GM19452 (cell line): ENCODE measurements around the gene FCMR.

Experiments used
- ATAC-seq: cut with Tn5 transposase; IDR thresholded peaks from one replicate; pipeline ENCODE4 v1.9.1; 2021; ENCODE audit not compliant: unreplicated experiment

The FCMR gene

GRCh38 chr1:206902702-206903101, 19.0 kb downstream of the FCMR start:
- no peak for ATAC-seq

DNA sequence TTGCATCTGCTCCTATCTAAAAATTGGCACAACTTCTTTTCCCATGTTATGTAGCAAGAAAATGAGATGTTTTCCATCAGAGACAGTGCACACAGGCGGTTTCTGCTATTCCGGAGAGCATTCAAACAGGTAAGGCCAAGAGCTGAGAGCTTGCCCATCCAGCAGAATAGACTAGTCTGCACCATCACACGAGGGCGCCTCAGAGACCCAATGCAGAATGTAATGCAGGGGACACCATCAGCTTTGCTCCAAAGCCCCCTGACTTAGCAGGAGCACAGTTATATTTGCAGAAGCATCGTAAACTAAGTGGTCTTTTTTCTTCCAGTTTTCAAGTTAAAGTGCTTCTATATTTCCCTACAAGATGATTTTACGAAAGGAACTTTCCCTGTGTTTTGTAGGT, 19.8 kb downstream of the FCMR start:
- no peak for ATAC-seq

DNA sequence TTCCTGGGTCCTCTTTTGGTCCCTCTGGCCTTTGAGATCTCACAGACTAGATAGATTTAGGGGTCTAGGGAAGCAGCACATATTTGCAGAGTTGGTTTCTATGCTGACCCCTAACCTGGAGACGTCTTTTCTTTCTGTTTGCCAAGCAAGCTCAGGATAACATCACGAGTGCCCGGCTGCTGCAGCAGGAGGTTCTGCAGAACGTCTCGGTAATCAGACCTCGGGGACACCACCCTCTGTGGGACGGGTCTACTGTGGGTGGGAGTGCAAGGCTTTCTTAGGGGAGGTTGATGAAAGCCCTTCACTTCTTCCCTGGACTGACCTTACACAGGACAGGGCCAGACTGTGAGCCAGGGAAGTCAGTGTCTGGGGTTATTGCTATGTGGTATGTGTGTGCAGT, 21.6 kb downstream of the FCMR start:
- no peak for ATAC-seq

DNA sequence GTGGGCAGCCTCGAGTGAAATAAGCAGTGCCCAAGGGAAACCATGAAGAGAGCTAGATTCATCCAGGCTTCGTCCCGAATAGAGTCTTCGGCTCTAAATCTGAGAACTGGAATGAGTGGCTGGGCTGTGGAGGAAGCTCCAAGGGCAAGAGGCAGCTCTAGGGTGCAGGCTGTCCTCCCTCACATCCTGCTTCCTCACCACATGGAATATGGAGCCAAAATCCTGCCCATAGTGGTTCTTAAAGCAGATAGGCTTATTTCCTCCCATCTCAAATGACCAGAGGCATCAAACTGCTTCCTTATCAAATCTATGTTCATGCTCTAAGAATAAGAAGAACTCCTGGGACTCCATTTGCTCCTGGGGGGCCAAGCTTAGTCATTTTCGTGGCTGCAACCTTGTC, 22.0 kb downstream of the FCMR start:
- ATAC-seq = no peak

GRCh38 chr1:206898915-206899431, 22.8 kb downstream of the FCMR start:
- ATAC-seq = no peak

- no peak for ATAC-seq
Measured at GRCh38 chr1:206898089-206898914, 23.4 kb downstream of the FCMR start.

- ATAC-seq = no peak
Measured at GRCh38 chr1:206897175-206897574, 24.6 kb downstream of the FCMR start, which contains the start of gene IL24. Gene IL24 (plus strand): TSS chr1:206897443. CDS start chr1:206897833, 390 bp downstream.

GRCh38 chr1:206896261-206896660, 25.5 kb downstream of the FCMR start:
- no peak for ATAC-seq

- ATAC-seq = no peak
Measured at GRCh38 chr1:206895837-206896242, 25.9 kb downstream of the FCMR start.

DNA sequence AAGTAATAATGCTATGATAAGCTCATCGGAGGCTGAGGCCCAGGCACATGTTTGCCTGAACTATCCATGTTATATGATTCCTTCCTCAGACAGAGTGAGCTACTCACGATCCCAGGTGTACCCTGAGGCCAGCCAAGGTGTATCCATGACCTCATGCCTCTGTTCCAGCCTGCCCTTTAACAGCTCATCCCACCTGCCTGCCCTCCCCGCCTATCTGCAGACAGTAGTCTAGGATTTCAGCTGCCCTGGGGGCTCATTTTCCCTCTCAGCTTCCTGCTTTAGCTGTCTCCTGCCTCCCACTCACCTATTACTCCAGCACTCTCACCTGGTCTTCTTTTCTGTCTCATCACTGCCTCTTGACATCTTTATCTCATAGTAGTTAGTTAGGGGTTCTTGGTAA, 26.4 kb downstream of the FCMR start:
- no peak for ATAC-seq

DNA sequence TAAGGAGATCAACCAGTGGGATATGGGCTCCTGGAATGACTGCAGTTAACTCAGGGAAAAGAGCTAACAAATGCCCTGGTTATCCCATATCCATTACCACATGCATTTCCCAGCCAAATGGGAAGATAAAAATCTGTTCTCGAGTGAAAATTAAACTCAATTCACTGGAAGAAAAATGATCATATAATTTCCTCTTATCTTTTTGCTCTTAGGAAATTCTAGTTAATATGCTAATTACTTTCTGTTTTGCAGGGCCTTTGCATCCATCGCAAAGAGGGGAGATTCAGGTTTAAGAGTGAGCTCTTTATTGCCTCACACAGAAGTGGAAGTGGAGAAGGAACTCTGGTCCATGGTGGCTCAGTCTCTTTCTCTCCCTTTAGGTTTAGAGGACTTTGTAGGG, 28.4 kb downstream of the FCMR start:
- no peak for ATAC-seq

DNA sequence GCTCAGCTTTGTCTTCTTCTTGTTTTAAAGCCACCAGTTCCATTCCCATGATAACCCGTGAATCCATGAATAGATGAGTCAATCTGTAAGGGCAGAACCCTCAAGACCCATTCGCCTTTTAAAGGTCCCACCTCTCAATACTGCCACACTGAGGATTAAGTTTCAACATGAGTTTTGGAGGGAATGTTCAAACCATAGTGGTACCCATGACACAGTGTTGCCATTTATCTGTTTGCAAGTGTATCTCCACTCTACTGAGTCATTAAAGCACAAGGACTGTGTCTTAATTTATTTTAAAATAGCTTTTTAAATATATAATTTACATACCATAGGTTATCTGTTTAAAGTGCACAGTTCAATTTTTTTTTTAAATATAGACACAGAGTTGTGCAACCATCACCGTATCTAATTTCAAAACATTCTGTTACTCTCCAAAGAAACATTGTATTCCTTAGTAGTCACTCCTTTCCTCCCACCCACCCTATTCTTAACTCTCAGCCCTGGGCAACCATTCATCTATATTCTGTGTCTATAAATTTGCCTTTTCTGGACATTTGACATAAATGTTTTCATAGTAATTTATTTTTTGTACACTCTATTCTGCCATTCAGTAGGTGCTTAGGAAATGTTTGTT, 29.3 kb downstream of the FCMR start:
- no peak for ATAC-seq

DNA sequence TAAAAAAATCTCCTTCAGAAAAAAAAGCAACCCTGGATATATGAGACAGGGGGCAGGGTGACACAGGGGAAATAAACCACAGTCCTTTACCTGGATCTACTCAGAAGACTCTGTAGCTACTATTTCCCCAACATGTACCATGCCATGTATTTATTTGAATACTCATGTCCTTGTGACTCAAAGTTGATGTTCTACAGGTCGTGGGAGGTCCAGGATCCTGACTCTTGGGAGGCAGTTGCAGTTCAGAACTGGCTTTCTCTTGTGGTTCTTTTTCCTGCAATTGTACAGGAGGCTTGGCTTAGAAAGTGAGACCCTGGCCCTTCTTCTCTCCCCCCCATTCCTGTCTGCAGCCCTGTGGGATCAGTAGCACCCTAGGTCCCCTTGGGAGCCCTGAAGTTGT, 30.3 kb downstream of the FCMR start:
- ATAC-seq = no peak

DNA sequence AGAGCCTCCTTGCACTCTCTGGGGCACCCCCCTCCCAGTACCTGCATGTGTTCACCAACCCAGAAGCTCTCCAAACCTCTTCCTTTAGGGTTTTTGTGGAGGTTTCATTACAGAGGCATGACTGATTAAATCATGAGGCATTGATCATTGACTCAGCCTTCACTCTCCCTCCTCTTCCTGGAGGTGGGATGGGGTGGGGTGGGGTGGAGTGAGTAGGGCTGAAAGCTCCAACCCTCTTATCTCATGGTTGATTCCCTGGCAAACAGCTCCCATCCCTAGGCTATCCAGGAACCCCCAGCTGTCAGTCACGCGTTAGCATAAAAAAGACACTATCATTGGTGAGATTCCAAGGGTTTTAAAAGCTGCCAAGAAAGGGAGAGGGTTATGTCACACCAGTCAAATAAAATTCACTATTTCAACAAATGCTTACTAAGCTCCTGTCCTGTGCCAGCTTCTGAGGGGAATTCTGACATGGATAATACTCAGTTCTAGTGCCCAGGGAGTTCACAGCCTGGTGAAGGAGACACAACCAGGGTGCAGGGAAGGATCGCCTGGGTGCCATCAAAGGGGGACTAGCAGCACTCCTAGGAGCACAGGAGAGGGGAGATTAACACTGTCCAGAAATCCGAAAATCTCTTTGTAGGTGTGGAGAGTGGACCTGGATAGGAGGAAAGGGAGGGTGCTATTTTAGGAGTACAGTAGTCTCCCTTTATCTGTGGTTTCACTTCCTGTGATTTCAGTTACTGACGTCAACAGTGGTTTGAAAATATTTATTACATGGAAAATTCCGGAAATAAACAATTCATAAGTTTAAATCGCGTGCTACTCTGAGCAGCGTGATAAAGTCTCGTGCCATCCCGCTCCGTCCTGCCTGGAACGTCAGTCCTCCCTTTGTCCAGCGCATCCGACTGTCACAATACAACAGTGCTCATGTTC, 31.3 kb downstream of the FCMR start:
- no peak for ATAC-seq

DNA sequence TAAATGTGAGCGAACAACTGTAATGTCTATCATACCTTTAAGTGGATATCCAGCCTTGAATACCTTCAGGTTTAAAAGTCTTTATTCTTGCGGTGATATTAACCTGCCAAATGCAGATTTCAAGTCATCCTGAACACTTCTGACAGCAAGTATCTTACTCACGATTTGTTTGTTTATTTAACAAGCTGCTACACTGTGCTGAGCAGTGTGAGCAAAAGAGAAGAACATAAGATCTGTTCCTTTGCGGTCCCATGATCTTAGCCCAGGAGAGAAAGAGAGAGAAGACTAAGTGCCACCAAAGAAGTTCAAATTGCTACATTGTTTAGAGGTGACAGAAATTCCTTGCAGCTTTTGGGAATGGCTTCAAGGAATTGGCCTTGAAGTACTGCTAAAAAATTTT, 34.0 kb downstream of the FCMR start:
- ATAC-seq = no peak

DNA sequence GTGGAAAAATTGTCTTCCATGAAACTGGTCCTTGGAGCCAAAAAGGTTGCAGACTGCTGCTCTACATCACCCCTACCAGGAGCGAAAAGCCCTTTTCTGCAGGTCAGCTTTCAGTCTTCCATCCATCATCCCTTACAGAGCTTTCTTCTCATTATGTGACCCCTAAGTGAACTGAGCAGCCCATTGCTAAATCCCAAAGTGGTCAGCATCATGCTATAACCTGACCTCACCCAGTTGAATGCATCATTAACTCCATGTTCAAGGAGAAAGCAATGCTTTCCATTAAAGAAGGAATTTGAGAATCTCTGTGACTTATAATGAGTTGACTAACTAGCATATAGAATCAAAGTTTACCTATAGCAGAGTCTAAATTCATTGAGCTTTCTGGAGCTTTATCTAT, 34.9 kb downstream of the FCMR start:
- no peak for ATAC-seq

DNA sequence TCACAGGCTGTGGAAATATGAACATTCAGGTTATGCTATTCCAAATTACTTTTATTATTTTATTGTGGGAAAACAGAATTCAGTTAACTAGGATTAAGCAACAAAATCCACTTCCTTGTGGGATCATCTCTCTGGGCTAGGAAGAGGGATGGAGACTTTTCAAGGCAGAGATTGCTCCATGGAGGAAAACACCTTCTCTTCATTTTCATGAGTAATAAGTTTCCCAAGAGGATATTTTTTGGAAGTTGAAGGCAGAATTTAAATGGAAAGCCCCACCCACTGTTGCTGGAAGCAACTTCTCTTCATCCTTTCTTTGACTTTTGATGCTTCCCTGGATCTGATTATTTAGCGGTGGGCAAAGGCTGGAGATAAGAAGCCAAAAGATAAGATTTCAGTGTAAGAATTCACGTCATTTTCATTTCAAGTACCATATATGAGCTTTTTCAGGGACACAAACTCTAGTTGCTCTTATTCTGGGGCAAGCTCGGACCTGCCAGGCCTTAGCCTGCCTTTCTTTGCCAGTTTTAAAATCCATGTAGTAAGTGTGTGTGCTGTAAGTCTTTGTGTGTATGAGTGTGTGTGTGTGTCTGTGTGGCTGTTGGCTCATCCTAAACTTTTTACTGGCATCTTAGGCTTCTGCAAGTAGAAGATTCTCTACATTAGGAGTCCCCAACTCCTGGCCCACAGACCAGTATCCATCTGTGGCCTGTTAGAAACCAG, 36.2 kb downstream of the FCMR start:
- no peak for ATAC-seq

GRCh38 chr1:206883876-206884275, 37.9 kb downstream of the FCMR start:
- no peak for ATAC-seq

DNA sequence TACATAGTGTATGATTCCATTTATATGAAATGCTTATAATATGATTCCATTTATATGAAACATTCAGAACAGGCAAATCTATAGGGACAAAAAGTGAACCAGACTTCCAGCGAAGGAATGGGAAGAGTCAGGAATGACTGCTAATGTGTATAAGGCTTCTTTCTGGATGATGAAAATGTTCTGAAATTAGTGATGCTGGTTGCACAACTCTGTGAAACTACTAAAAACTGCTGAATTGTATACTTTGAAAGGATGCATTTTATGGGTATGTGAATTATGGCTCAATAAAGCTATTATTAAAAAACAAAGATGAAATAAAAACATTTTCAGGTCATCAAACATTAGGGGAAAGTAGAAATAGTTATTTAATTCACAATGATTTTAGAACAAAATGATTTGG, 38.6 kb downstream of the FCMR start:
- no peak for ATAC-seq

GRCh38 chr1:206882555-206882954, 39.2 kb downstream of the FCMR start:
- ATAC-seq = no peak

- no peak for ATAC-seq
Measured at GRCh38 chr1:206880314-206880713, 41.4 kb downstream of the FCMR start.
